Activated B cell treated with CpG ODN at 0.5 μM for 24 hours (primary cell): ENCODE data around the gene PLEKHG3. TPM values are rescaled to one million over a fixed set of nuclear protein-coding genes. Genes with fewer than 3 reads are reported as not detected.

Source experiments
- ATAC-seq: fragments of 200-7000 bp; cut with Tn5 transposase; one replicate; pipeline ENCODE4 v1.10.0; 2021; ENCODE audit warnings: low read depth, mild to moderate bottlenecking, moderate library complexity
- CTCF ChIA-PET: fragments of 350-600 bp; sonication (Branson Sonifier 250); formaldehyde crosslinking; loops from one replicate; lab custom pipeline; 2021; ENCODE audit warnings: antibody characterized with exemption; lab: Charles Lee
- POLR2A ChIA-PET: fragments of 350-600 bp; sonication (Branson Sonifier 250); formaldehyde crosslinking; loops from one replicate; lab custom pipeline; 2021; ENCODE audit warnings: antibody characterized with exemption; lab: Charles Lee
- DNase-seq: peaks from one replicate; pipeline ENCODE4 v3.0.0; 2022
- H3K27ac Mint-ChIP-seq: one replicate; pipeline ENCODE4 v1.8.0; 2020; ENCODE audit warnings: mixed read lengths
- H3K27me3 Mint-ChIP-seq: one replicate; pipeline ENCODE4 v1.8.0; 2021; ENCODE audit warnings: mixed read lengths
- H3K36me3 Mint-ChIP-seq: one replicate; pipeline ENCODE4 v1.8.0; 2021; ENCODE audit warnings: low read depth, mixed read lengths
- H3K4me1 Mint-ChIP-seq: one replicate; pipeline ENCODE4 v1.8.0; 2021; ENCODE audit warnings: mixed read lengths
- H3K4me3 Mint-ChIP-seq: one replicate; pipeline ENCODE4 v1.8.0; 2020; ENCODE audit warnings: mild to moderate bottlenecking, mixed read lengths
- H3K9me3 Mint-ChIP-seq: one replicate; pipeline ENCODE4 v1.8.0; 2020; ENCODE audit warnings: mixed read lengths
- intact Hi-C: fragments of 100-400 bp; cut with micrococcal nuclease; formaldehyde crosslinking; loops from one replicate; pipeline ENCODE4 v1.15.1; 2024
- total RNA-seq: library from RNA; stranded (reverse); gene quantifications from 2 replicates; pipeline ENCODE4 v1.2.3, GENCODE V29; 2022
- TF ChIP-seq, protein P1 (sequence below): fragments of 200-600 bp; IDR thresholded peaks from one replicate; pipeline ENCODE4 v1.8.0; 2022; ENCODE audit warnings: antibody characterized with exemption, mild to moderate bottlenecking

Gene PLEKHG3
- total RNA-seq, 1 donor from 2014 or later, result 0.07 TPM

DNA sequence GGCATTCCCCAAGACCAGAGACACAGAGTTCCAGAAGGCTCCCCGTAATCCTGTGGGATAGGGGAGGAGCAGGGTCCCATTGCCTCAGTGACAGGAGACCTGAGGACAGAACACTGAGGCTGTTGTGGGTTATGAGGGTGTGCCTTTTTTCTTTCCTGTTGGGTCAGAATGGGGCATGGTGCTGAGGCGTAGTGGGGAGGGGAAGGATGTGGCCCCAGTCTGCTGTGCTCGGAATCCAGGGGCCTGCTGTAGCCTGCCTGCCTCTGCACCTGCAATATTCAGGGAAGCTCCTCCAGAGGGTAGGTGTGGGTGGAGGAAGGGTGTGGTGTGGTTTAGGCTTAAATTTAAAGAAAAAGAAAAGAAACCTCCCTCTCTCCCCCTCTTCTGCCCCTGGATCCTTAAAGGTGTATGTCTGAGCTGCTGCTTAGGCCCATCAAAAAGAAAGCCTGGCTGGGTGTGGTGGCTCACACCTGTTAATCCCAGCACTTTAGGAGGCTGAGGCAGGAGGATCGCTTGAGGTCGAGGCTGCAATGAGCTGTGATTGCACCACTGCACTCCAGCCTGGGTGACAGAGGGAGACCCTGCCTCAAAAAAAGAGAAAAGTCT lies 18.7 kb downstream of the PLEKHG3 start:
- ATAC-seq, result no peak

DNA sequence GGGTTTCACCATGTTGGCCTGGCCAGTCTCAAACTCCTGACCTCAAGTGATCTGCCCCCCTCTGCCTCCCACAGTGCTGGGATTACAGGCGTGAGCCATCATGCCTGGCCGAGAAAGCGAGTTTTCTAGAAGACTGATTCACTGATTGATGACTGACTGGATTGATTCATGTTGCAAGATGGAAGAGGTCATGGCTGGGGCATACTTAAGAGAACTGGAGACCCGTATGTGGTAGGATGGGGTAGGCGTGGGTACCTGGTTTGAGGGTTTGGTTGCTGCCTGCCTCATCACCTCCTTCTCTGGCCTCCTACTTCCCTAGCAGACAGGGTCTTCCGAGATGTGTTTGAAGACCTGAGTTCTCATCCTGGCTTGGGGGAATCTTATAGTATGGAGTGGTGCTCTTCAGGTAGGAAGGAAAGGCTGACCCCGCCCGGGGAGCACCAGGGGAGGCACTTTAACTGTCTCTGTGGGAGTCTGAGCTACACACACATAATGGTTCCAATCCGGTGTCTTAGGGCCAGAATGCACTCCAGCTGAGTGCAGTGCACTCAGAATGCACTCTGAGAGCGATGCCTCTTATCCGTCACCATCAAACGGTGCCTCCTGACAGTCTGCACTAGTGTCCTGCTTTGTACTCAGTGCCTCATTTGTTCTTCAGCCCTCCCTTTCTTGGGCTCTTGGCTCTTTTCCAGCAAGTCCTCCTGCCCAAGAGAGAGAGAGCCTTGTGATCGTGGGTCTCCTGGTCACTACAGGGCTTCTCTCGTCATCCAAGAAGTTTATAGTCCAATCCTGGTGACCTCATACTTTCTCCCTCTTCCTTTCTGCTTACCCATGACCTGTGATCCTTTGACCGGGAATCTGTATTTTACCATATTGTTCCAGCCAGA lies 19.7 kb downstream of the PLEKHG3 start:
- H3K36me3 Mint-ChIP-seq, result no peaks in the 10 kb centered on the region
- H3K9me3 Mint-ChIP-seq, result no peaks in the 10 kb centered on the region
- H3K27ac Mint-ChIP-seq, result no peak overlapping the region
- peaks cover 6% of the 10 kb centered on the region for H3K27me3 Mint-ChIP-seq
- ATAC-seq (no peak), DNase-seq (no peak)
- no peak overlapping the region for H3K4me3 Mint-ChIP-seq
- no peaks in the 10 kb centered on the region for H3K4me1 Mint-ChIP-seq
- CTCF ChIA-PET, result no interaction called here
- intact Hi-C loops, result no loop called here
- TF ChIP-seq, protein P1, sequence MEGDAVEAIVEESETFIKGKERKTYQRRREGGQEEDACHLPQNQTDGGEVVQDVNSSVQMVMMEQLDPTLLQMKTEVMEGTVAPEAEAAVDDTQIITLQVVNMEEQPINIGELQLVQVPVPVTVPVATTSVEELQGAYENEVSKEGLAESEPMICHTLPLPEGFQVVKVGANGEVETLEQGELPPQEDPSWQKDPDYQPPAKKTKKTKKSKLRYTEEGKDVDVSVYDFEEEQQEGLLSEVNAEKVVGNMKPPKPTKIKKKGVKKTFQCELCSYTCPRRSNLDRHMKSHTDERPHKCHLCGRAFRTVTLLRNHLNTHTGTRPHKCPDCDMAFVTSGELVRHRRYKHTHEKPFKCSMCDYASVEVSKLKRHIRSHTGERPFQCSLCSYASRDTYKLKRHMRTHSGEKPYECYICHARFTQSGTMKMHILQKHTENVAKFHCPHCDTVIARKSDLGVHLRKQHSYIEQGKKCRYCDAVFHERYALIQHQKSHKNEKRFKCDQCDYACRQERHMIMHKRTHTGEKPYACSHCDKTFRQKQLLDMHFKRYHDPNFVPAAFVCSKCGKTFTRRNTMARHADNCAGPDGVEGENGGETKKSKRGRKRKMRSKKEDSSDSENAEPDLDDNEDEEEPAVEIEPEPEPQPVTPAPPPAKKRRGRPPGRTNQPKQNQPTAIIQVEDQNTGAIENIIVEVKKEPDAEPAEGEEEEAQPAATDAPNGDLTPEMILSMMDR, result no peak
- POLR2A ChIA-PET, result no interaction called here

More for the DNA sequence above, 18.7 kb downstream of the PLEKHG3 start:
- H3K27ac Mint-ChIP-seq, result no peak overlapping the region
- peaks cover 8% of the 10 kb centered on the region for H3K27me3 Mint-ChIP-seq
- CTCF ChIA-PET, result no interaction called here
- POLR2A ChIA-PET, result no interaction called here
- no peaks in the 10 kb centered on the region for H3K9me3 Mint-ChIP-seq
- DNase-seq, result no peak
- H3K36me3 Mint-ChIP-seq, result no peaks in the 10 kb centered on the region
- TF ChIP-seq, protein P1, result no peak
- intact Hi-C loops, result no loop called here
- H3K4me3 Mint-ChIP-seq, result no peak overlapping the region
- no peaks in the 10 kb centered on the region for H3K4me1 Mint-ChIP-seq

GRCh38 chr14:64724578-64724930 lies 20.3 kb downstream of the PLEKHG3 start:
- no peaks in the 10 kb centered on the region for H3K4me1 Mint-ChIP-seq
- intact Hi-C loops, result no loop called here
- H3K27ac Mint-ChIP-seq, result no peak overlapping the region
- no peaks in the 10 kb centered on the region for H3K36me3 Mint-ChIP-seq
- no peaks in the 10 kb centered on the region for H3K9me3 Mint-ChIP-seq
- TF ChIP-seq, protein P1, result no peak
- no peak for ATAC-seq
- ChIA-PET POLR2A (no interaction called here), CTCF (no interaction called here)
- H3K27me3 Mint-ChIP-seq, result peaks cover 6% of the 10 kb centered on the region
- DNase-seq, result no peak
- H3K4me3 Mint-ChIP-seq, result no peak overlapping the region

GRCh38 chr14:64725261-64725815 lies 21.1 kb downstream of the PLEKHG3 start:
- Mint-ChIP-seq H3K4me1 (no peaks in the 10 kb centered on the region), H3K36me3 (no peaks in the 10 kb centered on the region), H3K4me3 (no peak overlapping the region), H3K27me3 (peaks cover 6% of the 10 kb centered on the region), H3K9me3 (no peaks in the 10 kb centered on the region), H3K27ac (no peak overlapping the region)
- TF ChIP-seq, protein P1, result no peak
- POLR2A ChIA-PET, result no interaction called here
- ATAC-seq, result no peak
- DNase-seq, result no peak
- intact Hi-C loops, result no loop called here
- CTCF ChIA-PET, result no interaction called here

DNA sequence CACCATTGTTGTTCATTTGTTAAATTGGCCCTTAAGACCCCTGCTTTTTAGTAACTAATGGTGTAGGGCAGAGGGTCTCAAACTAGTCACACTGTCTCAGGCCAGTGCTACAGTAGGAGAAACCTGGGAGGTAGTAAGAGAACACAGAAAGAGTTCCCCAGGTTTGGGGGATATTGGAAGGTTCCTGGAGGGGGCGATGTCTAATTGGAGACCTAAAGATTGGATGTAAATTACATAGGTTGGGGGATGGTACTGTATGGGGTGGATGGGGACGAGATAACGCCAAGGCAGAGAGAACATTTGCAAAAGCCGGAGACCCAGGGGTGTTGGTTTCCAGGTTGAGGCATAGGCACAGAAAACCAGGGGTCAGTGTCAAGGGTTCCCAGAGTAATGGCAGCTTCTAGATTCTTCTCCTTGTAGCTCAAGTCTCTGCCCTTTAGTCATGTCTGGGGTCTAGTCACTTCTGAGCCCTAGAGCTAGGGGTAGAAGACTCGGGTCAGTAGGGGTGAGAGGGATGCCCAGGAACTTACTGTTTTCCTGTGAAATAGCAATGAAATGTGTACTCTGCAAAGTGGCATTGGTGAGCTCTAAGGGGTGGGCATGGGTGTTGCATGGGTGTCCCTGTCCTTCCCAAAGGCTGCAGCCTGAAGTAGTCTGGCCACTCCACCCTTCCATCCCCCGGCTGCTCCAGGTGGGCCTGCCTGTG lies 21.8 kb downstream of the PLEKHG3 start:
- DNase-seq, result no peak
- Mint-ChIP-seq H3K27me3 (peaks cover 6% of the 10 kb centered on the region), H3K4me1 (no peaks in the 10 kb centered on the region), H3K4me3 (no peak overlapping the region), H3K9me3 (no peaks in the 10 kb centered on the region), H3K36me3 (no peaks in the 10 kb centered on the region), H3K27ac (no peak overlapping the region)
- TF ChIP-seq, protein P1, result no peak
- CTCF ChIA-PET, result no interaction called here
- no peak for ATAC-seq
- POLR2A ChIA-PET, result no interaction called here
- intact Hi-C loops, result no loop called here
